Hepatocyte (in vitro differentiated cells): ENCODE data around the gene NCAPD3.
"Not testable (repeated sequence)": the region's sequence is repeated elsewhere in the genome, so short reads cannot be mapped to it uniquely, and the experiment has no call there.

Experiments
- CTCF ChIP-seq: fragments of 200-600 bp; sonication (generic); IDR thresholded peaks from 2 replicates; pipeline ENCODE4 v1.5.1; 2016; ENCODE audit warnings: antibody characterized with exemption, mild to moderate bottlenecking; ENCODE audit not compliant: poor library complexity
- EZH2 ChIP-seq: fragments of 200-600 bp; sonication (generic); IDR thresholded peaks from 2 replicates; pipeline ENCODE4 v1.6.1; 2016; ENCODE audit warnings: antibody characterized with exemption, mild to moderate bottlenecking, borderline replicate concordance

DNA sequence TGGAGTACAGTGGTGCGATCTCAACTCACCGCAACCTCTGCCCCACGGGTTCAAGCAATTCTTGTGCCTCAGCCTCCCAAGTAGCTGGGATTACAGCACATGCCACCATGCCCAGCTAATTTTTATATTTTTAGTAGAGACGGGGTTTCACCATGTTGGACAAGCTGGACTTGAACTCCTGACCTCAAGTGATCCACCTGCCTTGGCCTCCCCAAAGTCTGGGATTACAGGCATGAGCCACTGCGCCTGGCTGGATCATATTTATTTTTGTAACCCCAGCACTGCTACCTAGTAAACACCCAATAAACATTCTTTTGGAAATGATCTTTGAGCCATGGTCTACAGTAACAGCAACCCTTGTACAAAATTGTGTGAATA is 31.4 kb upstream of the NCAPD3 start:
- not testable (repeated sequence) for TF ChIP-seq EZH2, CTCF
